Measurements from ENCODE around the gene GPX1.
"Not testable (repeated sequence)": the region's sequence is repeated elsewhere in the genome, so short reads cannot be mapped to it uniquely, and the experiment has no call there.

Gene GPX1

GRCh38 chr3:49352890-49353421 is 5.2 kb downstream of the GPX1 start:
- H3K9ac ChIP-seq: no peak overlapping the region
- TF ChIP-seq, protein P1, sequence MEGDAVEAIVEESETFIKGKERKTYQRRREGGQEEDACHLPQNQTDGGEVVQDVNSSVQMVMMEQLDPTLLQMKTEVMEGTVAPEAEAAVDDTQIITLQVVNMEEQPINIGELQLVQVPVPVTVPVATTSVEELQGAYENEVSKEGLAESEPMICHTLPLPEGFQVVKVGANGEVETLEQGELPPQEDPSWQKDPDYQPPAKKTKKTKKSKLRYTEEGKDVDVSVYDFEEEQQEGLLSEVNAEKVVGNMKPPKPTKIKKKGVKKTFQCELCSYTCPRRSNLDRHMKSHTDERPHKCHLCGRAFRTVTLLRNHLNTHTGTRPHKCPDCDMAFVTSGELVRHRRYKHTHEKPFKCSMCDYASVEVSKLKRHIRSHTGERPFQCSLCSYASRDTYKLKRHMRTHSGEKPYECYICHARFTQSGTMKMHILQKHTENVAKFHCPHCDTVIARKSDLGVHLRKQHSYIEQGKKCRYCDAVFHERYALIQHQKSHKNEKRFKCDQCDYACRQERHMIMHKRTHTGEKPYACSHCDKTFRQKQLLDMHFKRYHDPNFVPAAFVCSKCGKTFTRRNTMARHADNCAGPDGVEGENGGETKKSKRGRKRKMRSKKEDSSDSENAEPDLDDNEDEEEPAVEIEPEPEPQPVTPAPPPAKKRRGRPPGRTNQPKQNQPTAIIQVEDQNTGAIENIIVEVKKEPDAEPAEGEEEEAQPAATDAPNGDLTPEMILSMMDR (conservative IDR thresholded peaks at IDR 0.05; ENCODE audit: low read depth, low read length): no peak
- peak overlapping the region; percentile 92 for H3K27ac ChIP-seq
- H3K4me3 ChIP-seq (IDR thresholded peaks at IDR 0.05; ENCODE audit: insufficient read depth, low read depth, low read length): no peak overlapping the region
- H2AFZ ChIP-seq (ENCODE audit: low read depth): no peak overlapping the region
- peaks cover 36% of the 10 kb centered on the region for H3K4me1 ChIP-seq (ENCODE audit: low read depth, poor library complexity, severe bottlenecking)
- no peaks in the 10 kb centered on the region for H3K36me3 ChIP-seq (ENCODE audit: insufficient read depth)
- H3K79me2 ChIP-seq (ENCODE audit: insufficient read depth, low read depth): no peaks in the 10 kb centered on the region
- no peaks in the 10 kb centered on the region for H4K20me1 ChIP-seq (ENCODE audit: insufficient read depth)
- H3K4me2 ChIP-seq: peak overlapping the region; percentile 95; the same call in 1 of the 2 replicates
- H3K27me3 ChIP-seq (ENCODE audit: insufficient read depth, low read depth): no peaks in the 10 kb centered on the region

- Histone ChIP-seq H3K27ac (peak overlapping the region; percentile 92), H3K27me3 (ENCODE audit: insufficient read depth, low read depth) (no peaks in the 10 kb centered on the region), H4K20me1 (ENCODE audit: insufficient read depth) (no peaks in the 10 kb centered on the region), H2AFZ (ENCODE audit: low read depth) (peak overlapping the region; percentile 57; the same call in 1 of the 2 replicates), H3K4me3 (IDR thresholded peaks at IDR 0.05; ENCODE audit: insufficient read depth, low read depth, low read length) (no peak overlapping the region), H3K36me3 (ENCODE audit: insufficient read depth) (no peaks in the 10 kb centered on the region), H3K4me2 (peak overlapping the region; percentile 95), H3K79me2 (ENCODE audit: insufficient read depth, low read depth) (no peaks in the 10 kb centered on the region), H3K9ac (peak overlapping the region; percentile 39; the same call in 1 of the 2 replicates), H3K4me1 (ENCODE audit: low read depth, poor library complexity, severe bottlenecking) (peaks cover 36% of the 10 kb centered on the region)
- TF ChIP-seq, protein P1 (conservative IDR thresholded peaks at IDR 0.05; ENCODE audit: low read depth, low read length): no peak
These were observed 5.9 kb downstream of the GPX1 start for GRCh38 chr3:49352281-49352680.

- Histone ChIP-seq H3K36me3 (ENCODE audit: insufficient read depth) (no peaks in the 10 kb centered on the region), H3K79me2 (ENCODE audit: insufficient read depth, low read depth) (no peaks in the 10 kb centered on the region), H3K4me2 (peak overlapping the region; percentile 95), H3K27ac (peak overlapping the region; percentile 92), H4K20me1 (ENCODE audit: insufficient read depth) (no peaks in the 10 kb centered on the region), H3K4me3 (IDR thresholded peaks at IDR 0.05; ENCODE audit: insufficient read depth, low read depth, low read length) (no peak overlapping the region), H3K27me3 (ENCODE audit: insufficient read depth, low read depth) (no peaks in the 10 kb centered on the region), H3K4me1 (ENCODE audit: low read depth, poor library complexity, severe bottlenecking) (peaks cover 36% of the 10 kb centered on the region), H3K9ac (peak overlapping the region; percentile 39; the same call in 1 of the 2 replicates), H2AFZ (ENCODE audit: low read depth) (peak overlapping the region; percentile 57; the same call in 1 of the 2 replicates)
- TF ChIP-seq, protein P1 (conservative IDR thresholded peaks at IDR 0.05; ENCODE audit: low read depth, low read length): no peak
These were observed 6.6 kb downstream of the GPX1 start for GRCh38 chr3:49351521-49352011.

DNA sequence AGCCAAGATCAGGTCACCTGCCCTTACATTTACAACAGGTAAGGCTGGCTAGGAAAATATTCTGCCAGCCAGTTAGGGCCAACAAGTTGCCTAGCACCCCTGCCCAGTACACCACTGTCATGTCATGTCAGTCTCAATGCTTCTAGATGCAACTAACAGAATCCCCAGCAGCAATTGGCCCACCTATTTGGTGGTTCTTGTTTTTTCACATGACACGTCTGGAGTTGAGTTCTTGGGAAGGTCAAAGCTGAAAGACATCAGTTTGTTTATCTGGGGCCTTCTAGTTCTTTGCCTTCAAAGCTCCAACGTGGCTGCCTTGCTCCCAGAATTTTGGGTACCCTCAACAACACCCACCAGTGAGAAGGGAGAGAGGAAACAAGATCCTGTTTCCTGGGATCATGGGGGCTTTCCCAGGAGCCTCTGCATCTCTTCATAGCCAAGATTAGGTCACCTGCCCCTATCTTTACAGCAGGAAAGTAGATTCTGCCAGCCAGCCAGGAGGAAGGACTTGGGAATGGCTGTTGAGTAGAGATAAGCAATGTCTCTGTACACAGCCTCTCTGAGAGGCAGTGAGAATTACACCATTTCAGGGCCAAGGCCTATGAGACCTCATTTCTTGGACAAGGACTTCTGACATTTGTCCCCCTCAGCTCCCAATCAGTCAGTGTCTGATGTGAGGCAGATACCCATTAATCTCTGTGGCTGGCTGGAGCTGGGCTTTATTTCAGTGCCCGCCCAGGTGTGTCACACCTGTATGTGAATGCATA is 8.6 kb downstream of the GPX1 start:
- Histone ChIP-seq H3K27ac (no peak overlapping the region), H3K9ac (no peak overlapping the region), H3K27me3 (ENCODE audit: insufficient read depth, low read depth) (no peaks in the 10 kb centered on the region), H3K4me2 (no peak overlapping the region), H3K4me3 (IDR thresholded peaks at IDR 0.05; ENCODE audit: insufficient read depth, low read depth, low read length) (no peak overlapping the region), H2AFZ (ENCODE audit: low read depth) (no peak overlapping the region), H4K20me1 (ENCODE audit: insufficient read depth) (no peaks in the 10 kb centered on the region), H3K79me2 (ENCODE audit: insufficient read depth, low read depth) (no peaks in the 10 kb centered on the region), H3K4me1 (ENCODE audit: low read depth, poor library complexity, severe bottlenecking) (peaks cover 36% of the 10 kb centered on the region), H3K36me3 (ENCODE audit: insufficient read depth) (no peaks in the 10 kb centered on the region)
- TF ChIP-seq, protein P1 (conservative IDR thresholded peaks at IDR 0.05; ENCODE audit: low read depth, low read length): no peak

GRCh38 chr3:49348361-49348760 is 9.8 kb downstream of the GPX1 start:
- H3K4me1 ChIP-seq (ENCODE audit: low read depth, poor library complexity, severe bottlenecking): peaks cover 36% of the 10 kb centered on the region
- H3K79me2 ChIP-seq (ENCODE audit: insufficient read depth, low read depth); H3K4me3 ChIP-seq (IDR thresholded peaks at IDR 0.05; ENCODE audit: insufficient read depth, low read depth, low read length); H3K36me3 ChIP-seq (ENCODE audit: insufficient read depth); H3K27me3 ChIP-seq (ENCODE audit: insufficient read depth, low read depth); H4K20me1 ChIP-seq (ENCODE audit: insufficient read depth); H3K27ac ChIP-seq; H2AFZ ChIP-seq (ENCODE audit: low read depth); H3K4me2 ChIP-seq; H3K9ac ChIP-seq: not testable (repeated sequence)

Measured in KMS-11 (cell line).